ENCODE data around the gene PCDH9.

The PCDH9 gene

DNA sequence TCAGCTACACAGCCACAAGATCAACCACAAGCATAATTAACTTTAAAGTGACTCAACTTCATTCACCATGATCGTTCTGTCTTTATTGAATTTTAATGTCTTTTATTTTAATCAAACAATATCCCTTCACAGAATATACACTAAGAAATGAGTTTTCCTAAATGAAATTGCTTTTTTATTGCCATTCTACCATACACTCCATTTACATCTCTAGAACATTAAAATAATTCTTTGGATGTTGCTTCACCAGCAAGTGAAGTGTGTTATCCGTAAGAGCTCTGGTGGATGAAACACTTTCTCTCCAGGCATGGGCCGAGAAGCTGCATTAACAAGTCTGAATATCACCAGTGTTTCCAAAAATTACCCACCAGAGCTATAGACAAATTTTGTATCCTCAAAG lies 789.2 kb downstream of the PCDH9 start:
- TF ChIP-seq, protein P1, sequence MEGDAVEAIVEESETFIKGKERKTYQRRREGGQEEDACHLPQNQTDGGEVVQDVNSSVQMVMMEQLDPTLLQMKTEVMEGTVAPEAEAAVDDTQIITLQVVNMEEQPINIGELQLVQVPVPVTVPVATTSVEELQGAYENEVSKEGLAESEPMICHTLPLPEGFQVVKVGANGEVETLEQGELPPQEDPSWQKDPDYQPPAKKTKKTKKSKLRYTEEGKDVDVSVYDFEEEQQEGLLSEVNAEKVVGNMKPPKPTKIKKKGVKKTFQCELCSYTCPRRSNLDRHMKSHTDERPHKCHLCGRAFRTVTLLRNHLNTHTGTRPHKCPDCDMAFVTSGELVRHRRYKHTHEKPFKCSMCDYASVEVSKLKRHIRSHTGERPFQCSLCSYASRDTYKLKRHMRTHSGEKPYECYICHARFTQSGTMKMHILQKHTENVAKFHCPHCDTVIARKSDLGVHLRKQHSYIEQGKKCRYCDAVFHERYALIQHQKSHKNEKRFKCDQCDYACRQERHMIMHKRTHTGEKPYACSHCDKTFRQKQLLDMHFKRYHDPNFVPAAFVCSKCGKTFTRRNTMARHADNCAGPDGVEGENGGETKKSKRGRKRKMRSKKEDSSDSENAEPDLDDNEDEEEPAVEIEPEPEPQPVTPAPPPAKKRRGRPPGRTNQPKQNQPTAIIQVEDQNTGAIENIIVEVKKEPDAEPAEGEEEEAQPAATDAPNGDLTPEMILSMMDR (IDR thresholded peaks at IDR 0.05; ENCODE audit: borderline replicate concordance, insufficient read depth, low read depth, low read length), result no peak

DNA sequence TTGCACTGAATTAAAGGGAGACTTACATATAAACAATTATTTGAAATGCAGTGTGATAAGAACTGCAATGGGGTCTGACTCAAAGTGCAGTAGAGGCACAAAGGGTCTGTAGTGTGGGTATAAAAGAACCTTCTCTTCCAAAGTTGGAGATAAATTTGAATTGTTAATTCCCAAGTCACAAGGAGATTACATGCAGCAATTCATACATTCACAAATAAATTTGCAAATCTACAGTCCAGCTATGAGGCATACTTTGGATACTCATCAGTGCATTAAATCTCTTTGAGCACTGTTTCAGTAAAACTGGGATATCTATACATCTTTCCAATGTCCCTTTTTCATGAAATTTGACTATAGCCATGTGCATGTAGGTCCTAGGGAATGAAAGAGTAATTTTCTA lies 799.4 kb downstream of the PCDH9 start:
- TF ChIP-seq, protein P1 (IDR thresholded peaks at IDR 0.05; ENCODE audit: borderline replicate concordance, insufficient read depth, low read depth, low read length), result no peak
- no peak overlapping the region for H3K4me3 ChIP-seq (ENCODE audit: low read depth, low read length)

More for the DNA sequence above, 789.2 kb downstream of the PCDH9 start:
- H3K4me3 ChIP-seq (ENCODE audit: low read depth, low read length), result no peak overlapping the region

DNA sequence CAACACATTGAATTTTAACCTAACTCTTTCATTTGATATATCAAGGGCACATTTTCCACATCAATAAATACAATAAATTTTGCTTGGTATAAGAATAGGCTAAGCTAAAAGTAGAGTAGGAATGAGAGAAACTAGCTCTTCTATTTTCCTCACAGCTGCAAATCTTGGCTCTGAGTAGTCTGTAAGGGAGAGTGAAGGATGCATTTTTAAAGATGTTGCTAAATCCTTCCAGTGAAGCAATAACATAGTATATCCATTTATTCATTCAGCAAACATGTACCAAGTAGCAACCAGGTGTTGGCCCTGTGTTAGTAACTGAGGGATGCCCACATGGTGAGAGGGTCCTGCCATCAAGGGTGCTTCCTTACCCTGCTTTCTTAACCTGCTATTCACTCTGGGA lies 799.9 kb downstream of the PCDH9 start:
- TF ChIP-seq, protein P1 (IDR thresholded peaks at IDR 0.05; ENCODE audit: borderline replicate concordance, insufficient read depth, low read depth, low read length), result no peak
- no peak overlapping the region for H3K4me3 ChIP-seq (ENCODE audit: low read depth, low read length)

DNA sequence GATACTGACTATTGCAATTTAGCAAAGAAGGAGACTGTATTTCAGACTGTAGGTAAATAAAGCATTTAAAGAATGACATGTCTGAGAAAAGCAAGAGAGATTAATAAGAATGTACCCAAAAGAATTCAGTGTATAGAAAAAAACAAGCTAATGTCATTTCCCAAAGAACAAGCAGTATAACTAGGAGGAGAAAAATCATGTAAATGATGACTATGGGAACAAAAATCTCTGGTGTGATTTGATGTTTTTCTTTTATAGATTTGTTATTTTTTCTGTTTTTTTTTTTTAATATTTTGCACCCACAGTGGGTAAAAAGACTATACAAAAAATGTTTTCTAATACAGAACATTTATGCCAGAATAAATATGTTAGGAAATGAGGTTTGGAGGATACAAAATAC lies 801.0 kb downstream of the PCDH9 start:
- H3K4me3 ChIP-seq (ENCODE audit: low read depth, low read length), result no peak overlapping the region
- TF ChIP-seq, protein P1 (IDR thresholded peaks at IDR 0.05; ENCODE audit: borderline replicate concordance, insufficient read depth, low read depth, low read length), result no peak

DNA sequence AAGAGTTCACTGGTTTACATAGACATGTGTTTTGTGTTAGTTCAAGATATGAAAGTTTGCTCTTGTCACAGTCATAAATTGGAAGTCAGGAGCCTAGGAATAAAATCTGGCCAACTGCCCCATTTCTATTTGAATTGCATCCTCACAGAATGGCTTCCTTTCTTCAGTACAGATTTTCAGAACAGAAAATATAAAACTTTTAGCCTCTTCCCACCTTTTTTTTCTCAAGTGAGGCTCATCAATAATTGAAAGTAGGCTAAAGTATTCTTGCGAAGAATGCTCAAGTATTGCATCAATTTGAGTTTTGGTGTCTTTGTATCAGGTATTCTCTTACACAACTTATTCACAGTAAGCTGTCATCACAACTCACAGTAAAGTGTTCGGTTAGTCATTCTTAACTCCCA lies 802.7 kb downstream of the PCDH9 start:
- no peak overlapping the region for H3K4me3 ChIP-seq (ENCODE audit: low read depth, low read length)
- TF ChIP-seq, protein P1 (IDR thresholded peaks at IDR 0.05; ENCODE audit: borderline replicate concordance, insufficient read depth, low read depth, low read length), result no peak

DNA sequence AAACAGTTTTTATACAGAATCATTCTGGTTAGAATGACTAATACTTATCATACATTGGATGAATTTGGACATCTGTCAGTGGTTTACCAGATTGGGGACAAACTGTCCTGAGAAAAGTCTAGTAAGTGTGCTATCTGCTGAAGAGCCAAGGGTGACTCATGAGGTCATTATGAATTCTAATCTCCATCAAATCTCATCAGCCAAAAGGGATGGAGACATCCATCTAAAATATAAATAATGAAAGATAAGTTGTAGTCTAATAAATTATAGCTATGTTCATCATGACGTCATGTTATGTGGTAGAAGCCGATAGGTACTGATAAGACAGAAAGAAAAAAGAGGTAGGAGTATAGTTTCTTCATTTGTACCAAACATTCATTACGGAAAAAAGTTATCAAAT lies 804.4 kb downstream of the PCDH9 start:
- TF ChIP-seq, protein P1 (IDR thresholded peaks at IDR 0.05; ENCODE audit: borderline replicate concordance, insufficient read depth, low read depth, low read length), result no peak
- no peak overlapping the region for H3K4me3 ChIP-seq (ENCODE audit: low read depth, low read length)

DNA sequence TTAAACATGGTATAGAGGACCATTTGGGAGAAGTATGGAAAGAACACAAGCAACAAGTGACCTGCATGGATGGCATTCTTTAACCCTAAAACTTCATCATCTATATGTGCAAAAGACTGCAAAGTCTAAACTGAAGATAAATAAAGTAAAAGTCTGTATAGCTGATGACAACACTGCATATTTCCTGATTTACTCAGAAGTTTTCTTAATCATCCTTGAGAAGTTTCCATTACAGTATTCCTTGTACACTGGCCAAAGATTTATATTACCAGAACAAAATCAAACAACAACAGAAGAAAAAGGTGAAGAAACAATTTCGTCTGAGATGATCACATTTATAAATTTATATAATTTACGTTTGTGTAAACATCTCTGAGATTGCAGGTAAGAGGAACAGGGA lies 805.7 kb downstream of the PCDH9 start:
- TF ChIP-seq, protein P1 (IDR thresholded peaks at IDR 0.05; ENCODE audit: borderline replicate concordance, insufficient read depth, low read depth, low read length), result no peak
- no peak overlapping the region for H3K4me3 ChIP-seq (ENCODE audit: low read depth, low read length)
